ENCODE data around the gene MAP3K5.
"Not testable (repeated sequence)": the region's sequence is repeated elsewhere in the genome, so short reads cannot be mapped to it uniquely, and the experiment has no call there.

The MAP3K5 gene

GRCh38 chr6:136769124-136769523, 23.2 kb downstream of the MAP3K5 start:
- no peak for DNase-seq

DNA sequence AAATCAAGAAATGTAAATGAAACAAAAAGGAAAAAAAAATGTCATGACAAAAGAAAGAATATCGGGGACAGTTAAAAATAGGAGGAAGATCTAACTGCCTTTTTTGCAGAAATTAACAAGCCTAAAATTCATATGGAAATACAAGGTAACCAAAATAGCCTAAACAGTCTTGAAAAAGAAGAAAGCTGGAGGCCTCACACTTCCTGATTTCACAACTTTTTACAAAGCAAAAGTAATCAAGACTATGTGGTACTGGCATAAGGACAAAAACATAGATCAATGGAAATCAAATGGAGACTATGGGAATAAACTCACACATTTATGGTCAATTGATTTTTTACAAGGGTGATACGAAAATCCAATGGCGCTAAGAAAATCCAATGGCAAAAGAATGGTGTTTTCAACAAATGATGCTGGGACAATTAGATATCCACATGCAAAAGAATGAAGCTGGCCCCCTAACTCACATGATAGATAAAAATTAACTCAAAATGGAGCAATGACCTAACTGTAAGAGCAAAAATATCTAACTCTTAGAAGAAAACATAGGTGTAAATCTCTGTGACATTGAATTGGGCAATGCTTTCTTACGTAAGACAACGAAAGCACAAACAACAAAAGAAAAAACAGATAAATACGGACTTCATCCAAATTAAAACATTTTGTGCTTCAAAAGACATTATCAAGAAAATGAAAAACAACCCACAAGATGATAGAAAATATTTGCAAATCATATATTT, 24.5 kb downstream of the MAP3K5 start:
- no peak for DNase-seq

GRCh38 chr6:136767103-136767502, 25.2 kb downstream of the MAP3K5 start:
- no peak for DNase-seq

DNA sequence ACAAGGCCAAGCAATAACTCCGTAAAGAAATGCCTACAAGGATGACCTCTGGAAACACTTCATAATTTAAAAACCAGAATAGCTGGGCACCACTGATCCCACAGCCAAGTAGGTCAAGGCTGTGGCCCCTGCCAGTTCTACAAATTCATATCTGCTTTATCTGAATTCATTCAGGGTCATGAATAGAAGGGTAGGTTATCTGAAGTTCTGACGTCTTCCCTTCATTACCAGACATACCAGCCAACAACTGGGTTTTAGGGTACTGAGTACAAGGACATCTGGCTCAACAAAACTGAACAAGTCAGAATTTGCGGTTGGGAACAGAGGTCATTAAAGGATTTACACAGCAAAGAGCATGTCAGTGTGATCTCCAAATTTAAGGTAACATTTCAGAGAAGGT, 26.0 kb downstream of the MAP3K5 start:
- no peak for DNase-seq

DNA sequence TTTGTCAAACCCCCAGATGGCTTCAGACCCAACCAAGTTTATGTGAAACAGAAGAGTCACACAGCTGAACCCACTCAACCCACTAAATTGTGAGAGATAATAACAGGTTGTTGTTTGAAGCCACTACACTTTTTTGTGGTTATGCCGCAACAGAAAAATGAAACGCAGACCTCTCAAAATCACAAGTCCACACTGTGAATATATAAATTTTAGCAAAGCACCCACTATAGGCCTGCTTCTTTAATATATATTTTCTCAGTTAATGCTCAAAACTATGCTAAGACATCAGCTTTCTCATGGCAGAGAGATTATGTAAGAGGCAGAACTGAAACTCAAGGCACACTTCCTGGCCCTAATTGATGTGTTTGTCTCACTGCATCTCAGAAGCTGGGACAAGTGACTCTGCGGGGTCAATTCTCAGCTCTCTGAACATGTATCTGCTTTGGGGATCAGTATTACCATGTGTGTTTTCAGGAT, 27.7 kb downstream of the MAP3K5 start:
- peak; percentile 41 for DNase-seq

- DNase-seq = no peak
These were observed 28.4 kb downstream of the MAP3K5 start for GRCh38 chr6:136763716-136764516.

- DNase-seq = no peak
These were observed 29.0 kb downstream of the MAP3K5 start for GRCh38 chr6:136763255-136763654.

GRCh38 chr6:136762022-136762975, 30.0 kb downstream of the MAP3K5 start:
- DNase-seq = no peak

DNA sequence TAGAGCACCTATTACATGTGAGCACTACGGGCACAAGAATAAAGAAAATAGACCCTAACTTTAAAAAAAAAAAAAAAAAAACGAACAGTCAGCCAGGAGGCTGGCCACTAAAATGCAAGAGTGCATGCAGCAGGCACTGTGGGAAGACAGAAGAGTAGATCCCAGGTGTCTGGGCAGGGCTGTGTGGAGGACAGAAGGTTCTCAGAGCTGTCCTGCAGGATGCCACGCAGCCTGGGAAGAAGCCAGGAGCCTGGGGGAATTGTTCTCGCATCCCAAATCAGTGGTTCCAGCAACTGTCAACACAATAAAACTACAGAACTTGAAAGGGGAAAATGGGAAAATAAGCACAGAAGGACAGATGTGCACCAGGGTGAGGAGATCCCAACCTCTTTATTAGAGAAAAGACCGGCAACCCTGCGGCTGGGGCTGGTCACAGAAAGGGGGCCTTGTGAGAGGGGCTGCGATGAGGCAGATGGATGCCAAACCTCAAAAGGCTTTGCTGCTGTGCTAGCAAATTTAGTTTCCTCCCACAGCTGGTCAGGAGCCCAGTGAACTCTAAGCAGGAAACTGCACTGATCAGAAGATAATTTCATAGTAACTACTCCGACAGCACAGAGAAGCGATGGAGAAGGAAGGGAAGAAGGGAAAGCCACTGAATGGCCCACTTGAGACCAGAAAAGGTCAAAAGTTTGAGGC, 30.9 kb downstream of the MAP3K5 start:
- peak; percentile 44 for DNase-seq

DNA sequence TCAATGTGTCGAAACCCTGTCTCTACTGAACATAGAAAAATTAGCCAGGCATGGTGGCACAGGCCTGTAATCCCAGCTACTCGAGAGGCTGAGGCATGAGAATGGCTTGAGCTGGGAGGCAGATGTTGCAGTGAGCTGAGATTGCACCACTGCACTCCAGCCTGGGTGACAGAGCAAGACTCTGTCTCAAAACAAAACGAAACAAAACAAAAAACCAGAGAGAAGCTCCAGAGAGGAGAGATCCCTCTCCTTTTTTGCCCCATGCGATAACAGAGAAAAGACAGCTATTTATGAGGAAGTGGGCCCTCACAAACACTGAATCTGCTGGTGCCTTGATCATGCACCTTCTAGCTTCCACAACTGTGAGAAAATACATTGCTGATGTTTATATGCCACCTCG, 31.5 kb downstream of the MAP3K5 start:
- DNase-seq = not testable (repeated sequence)

DNA sequence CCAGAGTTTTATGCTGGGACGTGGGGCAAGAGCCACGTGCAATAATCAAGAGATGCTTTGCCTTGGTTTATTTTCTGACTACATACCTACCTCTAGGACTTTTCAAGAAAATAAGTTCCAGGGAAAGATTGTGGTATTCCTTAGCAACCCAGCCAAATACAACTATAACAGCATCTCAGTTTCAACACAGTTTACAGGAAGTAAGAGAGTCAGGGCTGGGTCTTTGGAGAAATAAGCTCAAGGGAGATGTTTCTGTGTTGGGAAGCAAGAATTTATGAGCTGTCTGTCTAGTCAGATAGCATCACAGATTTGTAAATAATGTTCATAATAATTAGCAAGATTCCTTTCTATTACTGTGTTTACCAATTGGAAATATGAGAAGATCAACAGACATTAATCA, 35.1 kb downstream of the MAP3K5 start:
- no peak for DNase-seq

GRCh38 chr6:136754820-136755219, 37.5 kb downstream of the MAP3K5 start:
- DNase-seq = no peak

- DNase-seq = peak; percentile 89
These were observed 38.7 kb downstream of the MAP3K5 start for GRCh38 chr6:136753624-136754023.

- DNase-seq = no peak
These were observed 39.7 kb downstream of the MAP3K5 start for GRCh38 chr6:136752554-136752953.

DNA sequence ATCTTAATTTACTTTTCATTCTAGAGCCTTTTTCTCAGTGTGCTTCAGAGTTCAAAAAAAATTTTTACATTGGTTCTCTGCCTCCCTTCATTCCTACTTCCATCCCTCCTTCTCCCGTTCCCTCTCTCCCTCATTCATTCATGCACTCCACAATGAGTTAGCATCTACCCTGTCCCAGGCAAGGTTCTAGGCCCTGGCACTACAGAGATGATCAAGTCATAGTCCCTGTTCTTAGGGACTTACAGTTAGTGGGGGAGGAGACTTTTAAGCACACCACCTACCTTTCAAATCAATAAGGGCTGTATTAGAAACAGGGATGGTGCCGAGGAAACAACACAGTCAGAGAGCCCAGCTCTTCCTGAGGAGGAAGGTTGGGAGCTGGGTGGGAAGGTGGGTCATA, 40.3 kb downstream of the MAP3K5 start:
- no peak for DNase-seq

DNA sequence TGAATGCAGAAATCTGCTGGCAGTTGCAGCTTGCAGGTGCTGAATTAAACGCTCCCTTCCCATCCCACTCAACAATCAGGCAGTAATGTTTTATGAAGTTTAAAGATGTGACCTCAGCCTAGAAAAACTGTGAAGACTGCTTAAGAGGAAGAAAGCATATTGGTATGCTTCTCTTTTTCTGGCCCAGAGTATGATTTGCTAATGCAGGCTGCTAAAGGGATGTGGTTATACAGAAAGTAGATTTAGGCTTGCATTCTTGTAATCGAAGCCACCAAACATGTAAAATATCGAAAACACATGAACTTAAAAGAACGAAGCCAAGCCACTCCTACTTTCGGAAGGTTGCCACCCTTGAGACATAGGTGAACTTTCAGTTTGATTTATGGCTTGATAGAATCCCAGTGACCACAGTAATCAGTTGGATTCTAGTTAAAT, 40.7 kb downstream of the MAP3K5 start:
- DNase-seq = peak; percentile 66

GRCh38 chr6:136750696-136751521, 41.4 kb downstream of the MAP3K5 start:
- DNase-seq = no peak

GRCh38 chr6:136749359-136749997, 42.8 kb downstream of the MAP3K5 start:
- no peak for DNase-seq

DNA sequence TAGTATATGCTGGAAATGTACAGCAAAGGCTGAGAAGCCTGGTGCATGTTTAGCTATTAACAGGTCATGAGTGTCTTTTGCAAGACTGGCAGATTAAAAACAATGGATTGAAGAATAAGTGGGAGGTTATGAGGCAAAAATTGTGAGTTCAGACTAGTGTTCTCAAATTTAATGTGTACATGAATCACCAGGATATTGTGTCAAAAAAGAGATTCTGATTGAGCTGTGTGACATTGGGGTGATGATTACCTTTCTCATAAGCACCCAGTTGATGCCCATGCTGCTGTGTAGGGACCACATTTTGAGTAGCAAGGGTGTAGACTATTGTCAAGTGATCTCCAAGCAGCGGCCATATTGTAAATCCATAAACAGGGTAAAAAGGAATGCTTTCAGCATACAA, 44.8 kb downstream of the MAP3K5 start:
- DNase-seq = no peak

DNA sequence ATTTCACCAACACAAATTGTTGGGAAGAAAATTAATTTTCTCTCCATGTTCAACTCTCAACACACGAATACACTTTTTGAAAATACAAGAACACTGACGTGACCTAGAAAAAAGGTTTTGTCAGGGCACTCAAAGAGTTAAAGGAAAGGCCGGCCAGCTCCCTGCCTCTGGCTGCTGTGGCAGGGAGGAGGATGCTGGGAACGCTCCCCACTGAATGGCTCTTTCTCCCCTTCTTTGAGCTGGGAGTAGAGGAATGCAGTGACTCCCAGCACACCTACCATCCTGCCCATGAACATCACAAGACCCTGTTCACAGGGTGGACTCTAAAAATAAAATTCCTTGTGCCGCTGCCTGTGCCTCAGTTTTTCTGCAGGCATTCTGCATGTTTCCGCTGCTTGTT, 47.0 kb downstream of the MAP3K5 start:
- no peak for DNase-seq

DNA sequence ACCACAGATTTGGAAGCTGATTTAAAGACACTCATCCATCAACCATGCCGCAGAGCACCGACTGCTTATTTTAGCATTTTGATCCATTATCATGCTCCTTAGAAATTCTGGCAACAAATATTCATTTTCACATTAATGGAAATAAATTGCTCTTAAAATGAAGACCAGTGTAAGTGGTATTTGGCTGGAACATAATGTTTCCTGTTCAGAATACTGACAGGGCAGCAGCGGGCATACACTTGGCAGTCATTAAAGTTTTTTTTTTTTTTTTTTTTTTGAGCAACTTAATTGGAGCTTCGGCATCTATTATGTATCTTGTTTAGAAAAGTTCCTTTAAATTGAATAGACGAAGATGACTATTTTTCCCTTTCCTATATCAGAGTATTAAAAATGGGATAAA, 47.4 kb downstream of the MAP3K5 start:
- no peak for DNase-seq

Measured in central memory CD4-positive, alpha-beta T cell (primary cell).